Mesendoderm (in vitro differentiated cells): ENCODE measurements around the gene HOGA1.
"Not testable (repeated sequence)": the region's sequence is repeated elsewhere in the genome, so short reads cannot be mapped to it uniquely, and the experiment has no call there.

Source experiments
- DNase-seq: peaks from one replicate; pipeline ENCODE4 v3.0.0; 2013
- H2AK5ac ChIP-seq: 2 replicates; pipeline ENCODE4 v1.6.1; 2013; ENCODE audit warnings: low read length, inconsistent platforms
- H2BK120ac ChIP-seq: 2 replicates; pipeline ENCODE4 v1.6.1; 2013; ENCODE audit warnings: low read depth, mild to moderate bottlenecking, low read length, moderate library complexity, mixed read lengths
- H2BK15ac ChIP-seq: replicated peaks from 2 replicates; pipeline ENCODE4 v1.6.1; 2013; ENCODE audit warnings: low read depth, mild to moderate bottlenecking, moderate library complexity
- H2BK5ac ChIP-seq: 2 replicates; pipeline ENCODE4 v1.6.1; 2013; ENCODE audit warnings: low read length, inconsistent platforms
- H3K18ac ChIP-seq: 2 replicates; pipeline ENCODE4 v1.6.1; 2013; ENCODE audit warnings: mild to moderate bottlenecking, low read length, mixed read lengths
- H3K23ac ChIP-seq: one replicate; pipeline ENCODE4 v1.6.1; 2013; ENCODE audit warnings: low read length
- H3K27ac ChIP-seq: 2 replicates; pipeline ENCODE4 v1.5.1; 2013; ENCODE audit warnings: low read depth, mild to moderate bottlenecking, inconsistent platforms, low read length, moderate library complexity
- H3K27me3 ChIP-seq: 2 replicates; pipeline ENCODE4 v1.6.1; 2013; ENCODE audit warnings: low read length, control low read depth, mild to moderate bottlenecking, inconsistent platforms; ENCODE audit not compliant: insufficient read depth, poor library complexity
- H3K36me3 ChIP-seq: 2 replicates; pipeline ENCODE4 v1.6.1; 2013; ENCODE audit warnings: low read length, inconsistent platforms; ENCODE audit not compliant: control insufficient read depth, insufficient read depth
- H3K4ac ChIP-seq: one replicate; pipeline ENCODE4 v1.6.1; 2013; ENCODE audit warnings: low read depth, mild to moderate bottlenecking, low read length, moderate library complexity
- H3K4me1 ChIP-seq: 2 replicates; pipeline ENCODE4 v1.6.1; 2013; ENCODE audit warnings: low read depth, low read length, inconsistent platforms; ENCODE audit not compliant: control insufficient read depth
- H3K4me2 ChIP-seq: 2 replicates; pipeline ENCODE4 v1.6.1; 2013; ENCODE audit warnings: low read length
- H3K4me3 ChIP-seq: 2 replicates; pipeline ENCODE4 v1.5.1; 2013; ENCODE audit warnings: mild to moderate bottlenecking, low read length
- H3K56ac ChIP-seq: one replicate; pipeline ENCODE4 v1.6.1; 2013; ENCODE audit warnings: low read length
- H3K79me1 ChIP-seq: 2 replicates; pipeline ENCODE4 v1.6.1; 2013; ENCODE audit warnings: low read length, inconsistent platforms
- H3K79me2 ChIP-seq: 2 replicates; pipeline ENCODE4 v1.6.1; 2013; ENCODE audit warnings: mild to moderate bottlenecking, low read length; ENCODE audit not compliant: control insufficient read depth, insufficient read depth
- H3K9ac ChIP-seq: 2 replicates; pipeline ENCODE4 v1.6.1; 2013; ENCODE audit warnings: low read length, inconsistent platforms
- H4K5ac ChIP-seq: one replicate; pipeline ENCODE4 v1.6.1; 2013; ENCODE audit warnings: low read length
- H4K8ac ChIP-seq: one replicate; pipeline ENCODE4 v1.6.1; 2013; ENCODE audit warnings: low read depth, mild to moderate bottlenecking, control low read depth, low read length, moderate library complexity
- WGBS: extraction: QIAGEN DNeasy Blood & Tissue Kit; methylation state at CpG from one replicate; pipeline ENCODE4 v1.1.7; 2013; ENCODE audit warnings: low lambda C conversion rate, missing lambda C conversion rate; ENCODE audit not compliant: insufficient coverage; ENCODE audit errors: extremely low coverage; 5-methylcytosine and 5-hydroxymethylcytosine counted together

Gene HOGA1

DNA sequence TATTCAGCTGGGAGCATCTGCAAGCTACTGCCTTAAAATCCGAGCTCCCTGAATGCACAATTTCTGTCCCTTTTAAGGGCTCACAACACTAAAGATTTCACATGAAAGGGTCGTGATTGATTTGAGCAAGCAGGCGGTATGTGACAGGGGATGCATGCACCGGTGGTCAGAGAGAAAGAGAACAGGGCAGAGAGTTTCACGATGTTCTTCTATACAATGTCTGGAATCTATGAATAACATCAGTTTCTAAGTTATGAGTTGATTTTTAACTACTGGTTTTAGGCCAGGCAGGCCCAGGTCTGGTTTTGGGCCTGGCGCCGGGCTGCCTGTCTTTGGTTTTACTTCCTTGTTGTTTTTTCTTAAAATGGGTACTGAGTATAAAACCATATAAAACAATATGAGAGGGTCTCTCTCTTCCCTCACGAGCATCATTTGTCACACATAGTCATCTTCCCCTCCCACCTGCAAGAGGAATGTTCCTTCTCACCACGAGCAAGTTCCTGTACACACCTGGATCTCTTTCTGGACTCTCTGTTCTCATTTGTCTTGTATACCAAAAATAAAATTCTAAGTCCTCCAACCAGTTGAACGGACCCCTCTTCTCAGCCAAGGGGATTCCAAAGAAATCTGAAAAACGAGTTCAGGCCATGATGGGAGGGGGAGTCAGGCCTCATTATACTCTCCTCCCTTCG lies 22.7 kb upstream of the HOGA1 start:
- H3K4me3 ChIP-seq, H2BK15ac ChIP-seq: not testable (repeated sequence)

DNA sequence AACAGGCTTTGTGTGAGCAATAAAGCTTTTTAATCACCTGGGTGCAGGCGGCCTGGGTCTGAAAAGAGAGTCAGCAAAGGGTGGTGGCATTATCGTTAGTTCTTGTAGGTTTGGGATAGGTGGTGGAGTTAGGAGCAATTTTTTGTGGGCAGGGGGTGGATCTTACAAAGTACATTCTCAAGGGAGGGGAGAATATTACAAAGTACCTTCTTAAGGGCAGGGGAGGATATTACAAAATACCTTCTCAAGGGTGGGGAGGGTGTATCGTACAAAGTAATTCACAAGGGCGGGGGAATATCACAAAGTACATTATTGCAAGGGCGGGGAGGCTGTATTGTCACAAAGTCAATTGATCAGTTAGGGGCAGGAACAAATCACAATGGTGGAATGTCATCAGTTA lies 21.9 kb upstream of the HOGA1 start:
- not testable (repeated sequence) for H3K27ac ChIP-seq, H3K79me1 ChIP-seq, DNase-seq, H3K36me3 ChIP-seq, H2BK15ac ChIP-seq, H2BK5ac ChIP-seq, H3K56ac ChIP-seq, H4K5ac ChIP-seq, H3K4me3 ChIP-seq, H4K8ac ChIP-seq, H3K23ac ChIP-seq, H3K27me3 ChIP-seq, H3K4me1 ChIP-seq, H3K9ac ChIP-seq, H2BK120ac ChIP-seq, H3K4ac ChIP-seq, H3K18ac ChIP-seq, H2AK5ac ChIP-seq, H3K4me2 ChIP-seq, H3K79me2 ChIP-seq
- no CpG with 5 or more reads among the region's 5 CpGs for WGBS

More for the DNA sequence above, 22.7 kb upstream of the HOGA1 start:
- not testable (repeated sequence) for H3K27me3 ChIP-seq, H4K8ac ChIP-seq, H3K56ac ChIP-seq, H3K4me1 ChIP-seq, DNase-seq, H3K79me1 ChIP-seq, H2BK5ac ChIP-seq, H3K36me3 ChIP-seq, H3K79me2 ChIP-seq, H3K18ac ChIP-seq, H2AK5ac ChIP-seq, H3K4me2 ChIP-seq, H3K9ac ChIP-seq, H2BK120ac ChIP-seq, H4K5ac ChIP-seq, H3K23ac ChIP-seq, H3K4ac ChIP-seq, H3K27ac ChIP-seq
- no CpG with 5 or more reads among the region's 12 CpGs for WGBS

DNA sequence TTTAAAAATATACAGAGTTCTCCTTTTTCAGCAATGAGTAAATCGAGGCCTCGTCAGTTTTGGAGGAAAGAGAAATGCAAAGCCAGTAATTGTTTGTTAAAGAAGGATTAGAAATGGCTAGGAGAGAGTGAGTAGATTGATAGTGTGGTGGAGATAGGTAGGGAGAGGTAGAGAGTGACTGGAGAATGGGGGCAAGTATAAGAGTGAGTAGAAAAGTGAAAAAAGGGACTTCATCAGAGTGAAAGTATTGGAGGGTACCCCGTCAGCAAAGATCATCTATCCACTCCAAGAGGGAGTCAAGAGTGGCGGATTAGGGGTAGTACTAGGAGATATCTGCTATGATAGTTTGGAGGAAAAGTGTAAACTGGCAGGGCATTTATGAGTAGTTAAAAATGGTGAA lies 20.9 kb upstream of the HOGA1 start:
- no peak overlapping the region for H3K9ac ChIP-seq
- H3K36me3 ChIP-seq, result no peaks in the 10 kb centered on the region
- no peak overlapping the region for H4K5ac ChIP-seq
- no peak overlapping the region for H2BK5ac ChIP-seq
- H3K56ac ChIP-seq, result no peak overlapping the region
- no peaks in the 10 kb centered on the region for H3K4me1 ChIP-seq
- WGBS, result no CpG with 5 or more reads among the region's 4 CpGs
- no peak overlapping the region for H3K27ac ChIP-seq
- no peak overlapping the region for H3K18ac ChIP-seq
- no peak for DNase-seq
- H3K4me3 ChIP-seq, result no peak overlapping the region
- H2BK120ac ChIP-seq, result no peak overlapping the region
- H2AK5ac ChIP-seq, result no peak overlapping the region
- H3K79me2 ChIP-seq, result no peaks in the 10 kb centered on the region
- no peak overlapping the region for H3K23ac ChIP-seq
- H3K27me3 ChIP-seq, result no peaks in the 10 kb centered on the region
- no peak overlapping the region for H4K8ac ChIP-seq
- H2BK15ac ChIP-seq, result no peak overlapping the region
- H3K4ac ChIP-seq, result no peak overlapping the region
- no peaks in the 10 kb centered on the region for H3K79me1 ChIP-seq
- no peak overlapping the region for H3K4me2 ChIP-seq

DNA sequence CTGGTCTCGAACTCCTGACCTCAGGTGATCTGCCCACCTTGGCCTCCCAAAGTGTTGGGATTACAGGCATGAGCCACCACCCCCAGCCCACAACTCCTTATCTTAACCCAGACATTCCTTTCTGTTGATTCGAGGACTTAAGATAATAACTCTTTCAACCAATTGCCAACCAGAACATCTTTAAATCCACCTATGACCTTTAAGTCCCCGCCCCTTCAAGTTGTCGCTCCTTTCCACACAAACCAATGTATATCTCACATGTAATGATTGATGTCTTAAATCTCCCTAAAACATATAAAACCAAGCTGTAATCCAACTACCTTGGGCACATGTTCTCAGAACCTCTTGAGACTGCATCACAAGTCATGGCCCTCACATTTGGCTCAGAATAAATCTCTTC lies 19.4 kb upstream of the HOGA1 start:
- Histone ChIP-seq H3K4me1 (no peaks in the 10 kb centered on the region), H2BK5ac (no peak overlapping the region), H3K79me1 (no peaks in the 10 kb centered on the region), H2BK15ac (no peak overlapping the region), H4K5ac (no peak overlapping the region), H3K18ac (no peak overlapping the region), H3K56ac (no peak overlapping the region), H3K23ac (no peak overlapping the region), H2BK120ac (no peak overlapping the region), H3K36me3 (no peaks in the 10 kb centered on the region), H3K79me2 (no peaks in the 10 kb centered on the region), H4K8ac (no peak overlapping the region), H3K27ac (no peak overlapping the region), H3K4me2 (no peak overlapping the region), H3K4ac (no peak overlapping the region), H3K9ac (no peak overlapping the region), H3K27me3 (no peaks in the 10 kb centered on the region), H3K4me3 (no peak overlapping the region), H2AK5ac (no peak overlapping the region)
- no CpG with 5 or more reads among the region's 4 CpGs for WGBS
- peak; percentile 89 for DNase-seq

DNA sequence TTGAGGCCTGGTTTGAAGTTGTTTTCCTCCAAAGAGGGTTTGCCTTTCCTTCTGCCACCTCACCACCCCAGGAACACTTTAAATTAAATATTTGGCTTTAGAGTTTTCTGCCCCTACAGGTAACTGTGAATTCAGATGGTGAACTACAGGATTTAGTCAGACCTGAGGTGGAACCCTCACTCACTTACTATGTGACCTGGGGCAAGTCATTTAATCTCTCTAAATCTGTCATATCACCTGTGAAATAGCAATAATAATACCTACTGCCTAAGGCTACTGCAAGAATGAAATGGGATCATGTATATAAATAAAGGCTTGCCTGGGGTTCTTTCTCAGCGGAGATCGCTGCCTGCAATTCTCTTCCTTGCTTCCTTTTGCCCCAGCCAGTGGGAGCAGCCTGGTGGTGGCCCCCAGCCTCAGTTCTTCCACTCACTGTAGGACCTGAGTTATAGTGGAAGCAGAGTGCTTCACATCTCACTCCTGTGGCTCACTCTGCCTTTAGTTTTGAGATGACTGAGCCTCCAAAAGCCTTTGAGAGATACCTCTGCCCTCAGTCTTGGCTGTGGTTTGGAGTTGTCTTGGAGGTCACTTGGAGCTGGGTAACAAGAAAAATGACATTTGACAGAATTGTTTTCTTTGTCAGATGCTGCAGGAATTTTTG lies 17.7 kb upstream of the HOGA1 start:
- H3K4me1 ChIP-seq, result no peaks in the 10 kb centered on the region
- no peaks in the 10 kb centered on the region for H3K27me3 ChIP-seq
- DNase-seq, result peak; percentile 36
- H3K79me2 ChIP-seq, result no peaks in the 10 kb centered on the region
- no peak overlapping the region for H3K4me2 ChIP-seq
- H3K18ac ChIP-seq, result no peak overlapping the region
- no peak overlapping the region for H4K5ac ChIP-seq
- WGBS, result no CpG with 5 or more reads among the region's 2 CpGs
- no peak overlapping the region for H2BK5ac ChIP-seq
- H3K4ac ChIP-seq, result no peak overlapping the region
- no peak overlapping the region for H2BK120ac ChIP-seq
- no peaks in the 10 kb centered on the region for H3K79me1 ChIP-seq
- H3K9ac ChIP-seq, result no peak overlapping the region
- H3K23ac ChIP-seq, result no peak overlapping the region
- no peak overlapping the region for H3K27ac ChIP-seq
- no peak overlapping the region for H2BK15ac ChIP-seq
- no peak overlapping the region for H2AK5ac ChIP-seq
- H4K8ac ChIP-seq, result no peak overlapping the region
- H3K4me3 ChIP-seq, result no peak overlapping the region
- H3K56ac ChIP-seq, result no peak overlapping the region
- H3K36me3 ChIP-seq, result no peaks in the 10 kb centered on the region

DNA sequence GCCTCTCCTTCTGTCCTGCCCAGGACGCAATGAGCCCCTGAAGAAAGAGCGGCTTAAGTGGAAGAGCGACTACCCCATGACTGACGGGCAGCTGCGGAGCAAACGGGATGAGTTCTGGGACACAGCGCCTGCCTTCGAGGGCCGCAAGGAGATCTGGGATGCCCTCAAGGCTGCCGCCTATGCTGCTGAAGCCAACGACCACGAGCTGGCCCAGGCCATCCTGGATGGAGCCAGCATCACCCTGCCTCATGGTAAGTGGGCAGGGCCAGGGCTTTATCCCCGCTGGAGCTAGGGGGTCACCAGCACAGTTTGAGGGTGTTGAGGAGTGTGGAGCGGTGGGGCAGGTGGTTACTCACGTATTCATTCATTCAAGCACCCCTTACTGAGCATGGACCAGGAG lies 16.3 kb upstream of the HOGA1 start:
- H3K36me3 ChIP-seq, result no peaks in the 10 kb centered on the region
- H3K23ac ChIP-seq, result no peak overlapping the region
- H3K4me1 ChIP-seq, result no peaks in the 10 kb centered on the region
- H2BK120ac ChIP-seq, result no peak overlapping the region
- no peak overlapping the region for H3K4me2 ChIP-seq
- WGBS, result no CpG with 5 or more reads among the region's 15 CpGs
- no peak overlapping the region for H3K4ac ChIP-seq
- H3K79me1 ChIP-seq, result no peaks in the 10 kb centered on the region
- no peak overlapping the region for H3K4me3 ChIP-seq
- H4K5ac ChIP-seq, result no peak overlapping the region
- no peak overlapping the region for H2BK15ac ChIP-seq
- no peak for DNase-seq
- no peaks in the 10 kb centered on the region for H3K79me2 ChIP-seq
- H3K27ac ChIP-seq, result no peak overlapping the region
- no peak overlapping the region for H2AK5ac ChIP-seq
- no peak overlapping the region for H4K8ac ChIP-seq
- no peak overlapping the region for H3K18ac ChIP-seq
- no peaks in the 10 kb centered on the region for H3K27me3 ChIP-seq
- H2BK5ac ChIP-seq, result no peak overlapping the region
- H3K9ac ChIP-seq, result no peak overlapping the region
- H3K56ac ChIP-seq, result no peak overlapping the region
